Thyroid gland (tissue), 4 donors: ENCODE results near the gene NSL1.

Experiments
- POLR2A ChIP-seq, 2 donors: fragments of 450-650 bp; IDR thresholded peaks; one replicate each; pipeline ENCODE4 v1.6.1; 2017; ENCODE audit warnings: antibody characterized with exemption in 2 of 2, mild to moderate bottlenecking in 2 of 2, moderate library complexity in 1 of 2
- TF ChIP-seq, protein P1 (sequence below), 6 experiments: fragments of 200-600 bp in 3 of 6; fragments of 450-650 bp in 3 of 6; sonication (generic) in 3 of 6; IDR thresholded peaks; one replicate each; pipeline ENCODE4 v1.5.1; 2016 to 2019; ENCODE audit warnings: antibody characterized with exemption in 6 of 6, mild to moderate bottlenecking in 2 of 6, inconsistent platforms in 1 of 6, moderate library complexity in 1 of 6

DNA sequence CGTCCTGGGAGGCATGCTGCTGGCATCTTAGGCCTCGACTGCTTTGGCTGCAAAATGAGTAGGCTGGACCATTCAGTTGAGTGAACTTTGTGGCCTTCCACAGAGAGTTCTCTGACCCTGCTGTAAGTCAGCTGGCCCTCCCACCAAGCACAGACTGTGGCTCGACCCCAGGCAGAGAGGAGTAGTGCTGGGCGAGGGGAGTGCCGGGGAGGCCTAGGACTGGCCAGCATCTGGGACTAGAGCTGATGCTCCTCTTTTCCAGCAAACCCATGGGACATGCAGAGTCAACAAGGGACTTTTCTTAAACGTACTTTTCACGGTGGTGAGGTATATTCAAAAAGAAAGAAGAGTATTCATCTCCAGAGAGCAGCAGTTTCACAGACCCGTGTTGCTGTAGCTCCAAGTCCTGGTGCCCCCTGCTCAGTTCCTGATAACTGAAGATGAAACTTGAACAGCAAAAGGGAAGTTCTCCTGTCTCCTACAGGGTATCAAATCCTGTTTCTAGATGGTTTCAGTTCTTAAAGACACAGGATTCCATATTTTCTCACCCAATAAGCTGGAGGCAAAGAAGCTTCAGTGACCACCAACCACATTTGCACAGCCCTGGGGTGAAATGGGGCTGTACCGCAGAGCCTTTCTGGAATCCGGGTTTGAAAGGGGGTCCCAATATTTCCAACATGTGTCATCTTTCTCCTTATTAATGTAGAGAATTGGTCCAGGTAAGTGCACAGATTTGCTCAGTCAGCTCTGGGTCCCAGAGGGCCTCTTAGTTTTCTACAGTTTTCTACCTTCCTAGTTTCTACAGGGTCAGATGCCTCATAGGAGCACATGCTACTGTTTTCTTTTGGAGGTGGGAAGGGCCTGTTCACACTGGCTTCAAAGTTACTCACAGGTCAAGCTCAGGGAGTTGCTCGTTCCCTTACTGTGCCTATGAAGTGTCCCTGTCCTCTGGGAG, 112.8 kb downstream of the NSL1 start:
- TF ChIP-seq POLR2A (IDR thresholded peaks at IDR 0.05) = no peak
- TF ChIP-seq, protein P1, sequence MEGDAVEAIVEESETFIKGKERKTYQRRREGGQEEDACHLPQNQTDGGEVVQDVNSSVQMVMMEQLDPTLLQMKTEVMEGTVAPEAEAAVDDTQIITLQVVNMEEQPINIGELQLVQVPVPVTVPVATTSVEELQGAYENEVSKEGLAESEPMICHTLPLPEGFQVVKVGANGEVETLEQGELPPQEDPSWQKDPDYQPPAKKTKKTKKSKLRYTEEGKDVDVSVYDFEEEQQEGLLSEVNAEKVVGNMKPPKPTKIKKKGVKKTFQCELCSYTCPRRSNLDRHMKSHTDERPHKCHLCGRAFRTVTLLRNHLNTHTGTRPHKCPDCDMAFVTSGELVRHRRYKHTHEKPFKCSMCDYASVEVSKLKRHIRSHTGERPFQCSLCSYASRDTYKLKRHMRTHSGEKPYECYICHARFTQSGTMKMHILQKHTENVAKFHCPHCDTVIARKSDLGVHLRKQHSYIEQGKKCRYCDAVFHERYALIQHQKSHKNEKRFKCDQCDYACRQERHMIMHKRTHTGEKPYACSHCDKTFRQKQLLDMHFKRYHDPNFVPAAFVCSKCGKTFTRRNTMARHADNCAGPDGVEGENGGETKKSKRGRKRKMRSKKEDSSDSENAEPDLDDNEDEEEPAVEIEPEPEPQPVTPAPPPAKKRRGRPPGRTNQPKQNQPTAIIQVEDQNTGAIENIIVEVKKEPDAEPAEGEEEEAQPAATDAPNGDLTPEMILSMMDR (IDR thresholded peaks at IDR 0.05) = no peak
